HG02852 (cell line): ENCODE measurements around the gene CACNB3.
"Not testable (repeated sequence)": the region's sequence is repeated elsewhere in the genome, so short reads cannot be mapped to it uniquely, and the experiment has no call there.

Experiments
- ATAC-seq: cut with Tn5 transposase; IDR thresholded peaks from one replicate; pipeline ENCODE4 v1.9.1; 2021; ENCODE audit warnings: mild to moderate bottlenecking, moderate library complexity; ENCODE audit not compliant: unreplicated experiment

The CACNB3 gene

GRCh38 chr12:48852734-48853688 lies 34.7 kb downstream of the CACNB3 start:
- no peak for ATAC-seq

GRCh38 chr12:48854488-48854887 lies 36.2 kb downstream of the CACNB3 start:
- ATAC-seq, result no peak

GRCh38 chr12:48854932-48855331 lies 36.6 kb downstream of the CACNB3 start:
- ATAC-seq, result not testable (repeated sequence)

- ATAC-seq, result no peak
Measured at GRCh38 chr12:48856379-48856778, 38.1 kb downstream of the CACNB3 start.

GRCh38 chr12:48857278-48857994 lies 39.1 kb downstream of the CACNB3 start:
- ATAC-seq, result no peak

- ATAC-seq, result no peak
Measured at GRCh38 chr12:48858043-48858442, 39.7 kb downstream of the CACNB3 start.

GRCh38 chr12:48859607-48860006 lies 41.3 kb downstream of the CACNB3 start:
- ATAC-seq, result no peak

GRCh38 chr12:48860236-48860635 lies 41.9 kb downstream of the CACNB3 start:
- ATAC-seq, result not testable (repeated sequence)

- no peak for ATAC-seq
Measured at GRCh38 chr12:48861111-48861510, 42.8 kb downstream of the CACNB3 start.

GRCh38 chr12:48862760-48863159 lies 44.5 kb downstream of the CACNB3 start:
- no peak for ATAC-seq

- ATAC-seq, result no peak
Measured at GRCh38 chr12:48863291-48863690, 45.0 kb downstream of the CACNB3 start.

GRCh38 chr12:48865281-48866051 lies 47.2 kb downstream of the CACNB3 start, which contains the start of gene RND1:
TSS of gene RND1 (minus strand) at chr12:48865870. CDS start at chr12:48865767, 103 bp downstream.
- peak; percentile 92 for ATAC-seq

- ATAC-seq, result no peak
Measured at GRCh38 chr12:48866052-48866711, 47.9 kb downstream of the CACNB3 start.

GRCh38 chr12:48868451-48868850 lies 50.2 kb downstream of the CACNB3 start:
- no peak for ATAC-seq

GRCh38 chr12:48869191-48869590 lies 50.9 kb downstream of the CACNB3 start:
- ATAC-seq, result no peak

- ATAC-seq, result no peak
Measured at GRCh38 chr12:48873096-48873495, 54.8 kb downstream of the CACNB3 start.

- not testable (repeated sequence) for ATAC-seq
Measured at GRCh38 chr12:48873534-48873933, 55.2 kb downstream of the CACNB3 start.

GRCh38 chr12:48875944-48876515 lies 57.7 kb downstream of the CACNB3 start:
- no peak for ATAC-seq
